K562 (cell line): ENCODE results near the gene KIF14. TPM values are rescaled to one million over a fixed set of nuclear protein-coding genes. Genes with fewer than 3 reads are reported as not detected.

Source experiments
- DMBX1 ChIP-seq: fragments of 250-450 bp; sonication (Bioruptor Pico); IDR thresholded peaks from 2 replicates; pipeline ENCODE4 v1.8.0; 2022; ENCODE audit warnings: inconsistent platforms, mild to moderate bottlenecking, moderate library complexity, borderline replicate concordance
- E2F3 ChIP-seq: fragments of 250-450 bp; sonication (Bioruptor Pico); IDR thresholded peaks from 2 replicates; pipeline ENCODE4 v1.4.0; 2020; ENCODE audit warnings: mild to moderate bottlenecking
- GATAD2B ChIP-seq: fragments of 450-650 bp; IDR thresholded peaks from 2 replicates; pipeline ENCODE4 v1.6.1; 2017; ENCODE audit warnings: mild to moderate bottlenecking, borderline replicate concordance
- KLF16 ChIP-seq: IDR thresholded peaks from 2 replicates; pipeline ENCODE4 v1.6.1; 2016; ENCODE audit warnings: antibody characterized with exemption
- SMAD2 ChIP-seq: fragments of 150-350 bp; IDR thresholded peaks from 2 replicates; pipeline ENCODE4 v1.6.1; 2014; ENCODE audit warnings: low read depth, mild to moderate bottlenecking, low read length
- TEAD4 ChIP-seq, 2 experiments: sonication (generic) in 1 of 2; formaldehyde crosslinking in 1 of 2; IDR thresholded peaks; 2 replicates each; pipeline versions ENCODE4 v1.6.1 to v1.8.0; 2012 to 2022; ENCODE audit warnings: borderline replicate concordance in 1 of 2, inconsistent platforms in 1 of 2, low read length in 1 of 2, mild to moderate bottlenecking in 1 of 2, missing genetic modification reagents in 1 of 2
- ZNF445 ChIP-seq: fragments of 250-450 bp; sonication (Bioruptor Pico); IDR thresholded peaks from 2 replicates; pipeline ENCODE4 v1.4.0; 2020; ENCODE audit warnings: low read depth, mild to moderate bottlenecking, moderate library complexity
- ZZZ3 ChIP-seq: fragments of 450-650 bp; IDR thresholded peaks from 2 replicates; pipeline ENCODE4 v1.6.1; 2016; ENCODE audit warnings: antibody characterized with exemption, mild to moderate bottlenecking, moderate library complexity
- polyA plus RNA-seq, 8 experiments: library from polyadenylated mRNA; depleted of rRNA in 4 of 8; stranded (reverse) in 5 of 8; unstranded in 3 of 8; fragments of >200 nt; fragmentation: Nextera tagmentation in 2 of 8; fragmentation: Illumina TruSeq in 1 of 8; extraction: Ambion mirVana in 2 of 8; extraction: Trizol in 1 of 8; gene quantifications; 2 replicates each; pipeline versions ENCODE4 v1.2.1 to v1.2.3, GENCODE V29; 2011 to 2014; ENCODE audit warnings: inconsistent platforms in 1 of 8, missing spikeins in 1 of 8
- total RNA-seq, 7 experiments: library from RNA; depleted of rRNA in 6 of 7; stranded (reverse); fragments of >200 nt in 6 of 7; fragmentation: Illumina TruSeq in 2 of 7; extraction: Trizol in 2 of 7; gene quantifications; 2 replicates each; pipeline versions ENCODE4 v1.2.1 to v1.2.3, GENCODE V29; 2011 to 2021; ENCODE audit warnings: low replicate concordance in 1 of 7
- TF ChIP-seq, protein P1 (sequence below), 2 experiments: fragments of 450-650 bp; IDR thresholded peaks; 2 replicates each; pipeline ENCODE4 v1.6.1; 2018; ENCODE audit warnings: mild to moderate bottlenecking in 2 of 2, low read depth in 1 of 2; ENCODE audit not compliant: partially characterized antibody in 2 of 2
- TF ChIP-seq, protein P2 (sequence below): sonication (generic); formaldehyde crosslinking; IDR thresholded peaks from 2 replicates; pipeline ENCODE4 v1.5.0; 2020; ENCODE audit warnings: missing genetic modification reagents
- TF ChIP-seq, protein P3 (sequence below): fragments of 450-650 bp; IDR thresholded peaks from 2 replicates; pipeline ENCODE4 v1.6.1; 2016

KIF14 gene
- total and polyA plus RNA-seq, 9 of the 15 experiments (the other 6 are each of a cell fraction or from before 2014, with no cell fraction given), result 11.5 to 47.4 (median 29.0) TPM

DNA sequence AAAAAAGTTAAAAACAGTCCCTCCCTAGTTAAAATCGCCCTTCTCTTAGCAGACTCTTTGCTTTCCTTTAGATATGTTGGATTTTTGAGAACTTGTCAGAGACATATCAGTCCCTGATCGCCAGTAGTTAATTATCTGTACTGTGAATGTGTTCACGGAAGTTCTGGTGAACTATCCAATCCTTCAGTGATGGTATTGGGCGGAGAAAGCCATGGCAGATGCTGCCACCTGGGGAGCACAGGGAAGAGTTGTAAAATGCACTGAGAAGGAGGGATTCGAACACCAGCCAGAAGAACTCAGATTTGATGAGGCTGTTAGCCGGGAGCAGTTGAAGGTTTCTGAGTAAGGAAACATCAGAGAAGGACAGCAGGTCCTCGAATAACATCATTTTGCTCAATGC is 17.5 kb upstream of the KIF14 start (continued):
- TF ChIP-seq, protein P1, sequence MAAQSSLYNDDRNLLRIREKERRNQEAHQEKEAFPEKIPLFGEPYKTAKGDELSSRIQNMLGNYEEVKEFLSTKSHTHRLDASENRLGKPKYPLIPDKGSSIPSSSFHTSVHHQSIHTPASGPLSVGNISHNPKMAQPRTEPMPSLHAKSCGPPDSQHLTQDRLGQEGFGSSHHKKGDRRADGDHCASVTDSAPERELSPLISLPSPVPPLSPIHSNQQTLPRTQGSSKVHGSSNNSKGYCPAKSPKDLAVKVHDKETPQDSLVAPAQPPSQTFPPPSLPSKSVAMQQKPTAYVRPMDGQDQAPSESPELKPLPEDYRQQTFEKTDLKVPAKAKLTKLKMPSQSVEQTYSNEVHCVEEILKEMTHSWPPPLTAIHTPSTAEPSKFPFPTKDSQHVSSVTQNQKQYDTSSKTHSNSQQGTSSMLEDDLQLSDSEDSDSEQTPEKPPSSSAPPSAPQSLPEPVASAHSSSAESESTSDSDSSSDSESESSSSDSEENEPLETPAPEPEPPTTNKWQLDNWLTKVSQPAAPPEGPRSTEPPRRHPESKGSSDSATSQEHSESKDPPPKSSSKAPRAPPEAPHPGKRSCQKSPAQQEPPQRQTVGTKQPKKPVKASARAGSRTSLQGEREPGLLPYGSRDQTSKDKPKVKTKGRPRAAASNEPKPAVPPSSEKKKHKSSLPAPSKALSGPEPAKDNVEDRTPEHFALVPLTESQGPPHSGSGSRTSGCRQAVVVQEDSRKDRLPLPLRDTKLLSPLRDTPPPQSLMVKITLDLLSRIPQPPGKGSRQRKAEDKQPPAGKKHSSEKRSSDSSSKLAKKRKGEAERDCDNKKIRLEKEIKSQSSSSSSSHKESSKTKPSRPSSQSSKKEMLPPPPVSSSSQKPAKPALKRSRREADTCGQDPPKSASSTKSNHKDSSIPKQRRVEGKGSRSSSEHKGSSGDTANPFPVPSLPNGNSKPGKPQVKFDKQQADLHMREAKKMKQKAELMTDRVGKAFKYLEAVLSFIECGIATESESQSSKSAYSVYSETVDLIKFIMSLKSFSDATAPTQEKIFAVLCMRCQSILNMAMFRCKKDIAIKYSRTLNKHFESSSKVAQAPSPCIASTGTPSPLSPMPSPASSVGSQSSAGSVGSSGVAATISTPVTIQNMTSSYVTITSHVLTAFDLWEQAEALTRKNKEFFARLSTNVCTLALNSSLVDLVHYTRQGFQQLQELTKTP (IDR thresholded peaks at IDR 0.05; ENCODE audit: low read depth in 1 of 2, partially characterized antibody in 2 of 2), result no peak
- TF ChIP-seq, protein P2, sequence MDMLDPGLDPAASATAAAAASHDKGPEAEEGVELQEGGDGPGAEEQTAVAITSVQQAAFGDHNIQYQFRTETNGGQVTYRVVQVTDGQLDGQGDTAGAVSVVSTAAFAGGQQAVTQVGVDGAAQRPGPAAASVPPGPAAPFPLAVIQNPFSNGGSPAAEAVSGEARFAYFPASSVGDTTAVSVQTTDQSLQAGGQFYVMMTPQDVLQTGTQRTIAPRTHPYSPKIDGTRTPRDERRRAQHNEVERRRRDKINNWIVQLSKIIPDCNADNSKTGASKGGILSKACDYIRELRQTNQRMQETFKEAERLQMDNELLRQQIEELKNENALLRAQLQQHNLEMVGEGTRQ, result no peak
- TF ChIP-seq ZNF445 (CRISPR knock-in tag), result no peak
- no peak for TF ChIP-seq TEAD4 (IDR thresholded peaks at IDR 0.05; ENCODE audit: low read length)
- no peak for TF ChIP-seq TEAD4 (CRISPR knock-in tag; IDR thresholded peaks at IDR 0.05; ENCODE audit: borderline replicate concordance)
- no peak for TF ChIP-seq ZZZ3
- no peak for TF ChIP-seq SMAD2
- TF ChIP-seq, protein P3, sequence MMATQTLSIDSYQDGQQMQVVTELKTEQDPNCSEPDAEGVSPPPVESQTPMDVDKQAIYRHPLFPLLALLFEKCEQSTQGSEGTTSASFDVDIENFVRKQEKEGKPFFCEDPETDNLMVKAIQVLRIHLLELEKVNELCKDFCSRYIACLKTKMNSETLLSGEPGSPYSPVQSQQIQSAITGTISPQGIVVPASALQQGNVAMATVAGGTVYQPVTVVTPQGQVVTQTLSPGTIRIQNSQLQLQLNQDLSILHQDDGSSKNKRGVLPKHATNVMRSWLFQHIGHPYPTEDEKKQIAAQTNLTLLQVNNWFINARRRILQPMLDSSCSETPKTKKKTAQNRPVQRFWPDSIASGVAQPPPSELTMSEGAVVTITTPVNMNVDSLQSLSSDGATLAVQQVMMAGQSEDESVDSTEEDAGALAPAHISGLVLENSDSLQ, result peak; percentile 14; the same call in 1 of the 2 replicates
- no peak for TF ChIP-seq KLF16
- TF ChIP-seq E2F3 (CRISPR knock-in tag), result no peak
- TF ChIP-seq DMBX1, result no peak
- 0 out of 2 replicates have a peak, but pooled peaks have one; percentile 49 for TF ChIP-seq GATAD2B
